GM18520 (cell line): Measurements from ENCODE around the gene SEMA4A.
A peak's percentile ranks its signal among the peaks of the same experiment; 100 is the strongest.
"Not testable (repeated sequence)": the region's sequence is repeated elsewhere in the genome, so short reads cannot be mapped to it uniquely, and the experiment has no call there.

ENCODE experiments used
- ATAC-seq: cut with Tn5 transposase; IDR thresholded peaks from one replicate; pipeline ENCODE4 v1.9.1; 2021; ENCODE audit not compliant: unreplicated experiment

Gene SEMA4A

GRCh38 chr1:156191292-156191964 is 38.0 kb downstream of the SEMA4A start:
- ATAC-seq = no peak

- no peak for ATAC-seq
These were observed 39.8 kb downstream of the SEMA4A start for GRCh38 chr1:156193208-156193487.

GRCh38 chr1:156193488-156194299 is 40.3 kb downstream of the SEMA4A start, which contains the start of gene SLC25A44:
Gene SLC25A44 (plus strand): TSS chr1:156194104. CDS start chr1:156199848, 5,744 bp downstream.
- peak; percentile 95 for ATAC-seq

GRCh38 chr1:156194300-156194652 is 40.9 kb downstream of the SEMA4A start:
- ATAC-seq = no peak

- no peak for ATAC-seq
These were observed 42.5 kb downstream of the SEMA4A start for GRCh38 chr1:156195853-156196252.

GRCh38 chr1:156196445-156196844 is 43.1 kb downstream of the SEMA4A start:
- no peak for ATAC-seq

GRCh38 chr1:156198831-156199349 is 45.5 kb downstream of the SEMA4A start:
- ATAC-seq = peak; percentile 41

- no peak for ATAC-seq
These were observed 46.7 kb downstream of the SEMA4A start for GRCh38 chr1:156200044-156200443.

GRCh38 chr1:156203331-156203730 is 49.9 kb downstream of the SEMA4A start:
- ATAC-seq = no peak

- no peak for ATAC-seq
These were observed 51.3 kb downstream of the SEMA4A start for GRCh38 chr1:156204686-156205085.

GRCh38 chr1:156211243-156211642 is 57.9 kb downstream of the SEMA4A start:
- no peak for ATAC-seq

- no peak for ATAC-seq
These were observed 58.7 kb downstream of the SEMA4A start for GRCh38 chr1:156212130-156212529.

- ATAC-seq = peak; percentile 85
These were observed 59.7 kb downstream of the SEMA4A start, which contains the start of gene PMF1 for GRCh38 chr1:156212833-156213643. Gene PMF1 (plus strand): TSS chr1:156213007. CDS start chr1:156213016, 9 bp downstream.

GRCh38 chr1:156213644-156213966 is 60.2 kb downstream of the SEMA4A start:
- ATAC-seq = no peak

- ATAC-seq = no peak
These were observed 60.8 kb downstream of the SEMA4A start for GRCh38 chr1:156214024-156214748.

GRCh38 chr1:156216361-156217086 is 63.1 kb downstream of the SEMA4A start:
- ATAC-seq = not testable (repeated sequence)

- no peak for ATAC-seq
These were observed 64.5 kb downstream of the SEMA4A start for GRCh38 chr1:156217871-156218270.

GRCh38 chr1:156220226-156220625 is 66.8 kb downstream of the SEMA4A start:
- ATAC-seq = no peak

GRCh38 chr1:156221986-156222692 is 68.8 kb downstream of the SEMA4A start:
- ATAC-seq = no peak

- no peak for ATAC-seq
These were observed 72.3 kb downstream of the SEMA4A start for GRCh38 chr1:156225677-156226014.
